Glomerular endothelial cell (primary cell): Measurements from ENCODE around the gene SAMD10. TPM values are rescaled to one million over a fixed set of nuclear protein-coding genes. Genes with fewer than 3 reads are reported as not detected.
"Not testable (repeated sequence)": the region's sequence is repeated elsewhere in the genome, so short reads cannot be mapped to it uniquely, and the experiment has no call there.

Experiments used
- DNase-seq: peaks from one replicate; pipeline ENCODE4 v3.0.0-alpha.2; 2011; ENCODE audit warnings: low read depth, low spot score; ENCODE audit errors: extremely low read depth
- total RNA-seq: library from RNA; depleted of rRNA; stranded (reverse); fragments of >200 nt; gene quantifications from 2 replicates; pipeline ENCODE4 v1.2.3, GENCODE V29; 2015

SAMD10 gene
- 6.2 and 8.3 TPM in 2 replicates for total RNA-seq

- DNase-seq = no peak
These were observed at the start of gene SAMD10 for GRCh38 chr20:63979557-63980316. TSS of gene SAMD10 (minus strand) at chr20:63979642. CDS start at chr20:63979467, 175 bp downstream.

GRCh38 chr20:64027981-64028685 is 48.7 kb upstream of the SAMD10 start:
- DNase-seq = no peak

GRCh38 chr20:64025826-64026412 is 46.5 kb upstream of the SAMD10 start:
- no peak for DNase-seq

DNA sequence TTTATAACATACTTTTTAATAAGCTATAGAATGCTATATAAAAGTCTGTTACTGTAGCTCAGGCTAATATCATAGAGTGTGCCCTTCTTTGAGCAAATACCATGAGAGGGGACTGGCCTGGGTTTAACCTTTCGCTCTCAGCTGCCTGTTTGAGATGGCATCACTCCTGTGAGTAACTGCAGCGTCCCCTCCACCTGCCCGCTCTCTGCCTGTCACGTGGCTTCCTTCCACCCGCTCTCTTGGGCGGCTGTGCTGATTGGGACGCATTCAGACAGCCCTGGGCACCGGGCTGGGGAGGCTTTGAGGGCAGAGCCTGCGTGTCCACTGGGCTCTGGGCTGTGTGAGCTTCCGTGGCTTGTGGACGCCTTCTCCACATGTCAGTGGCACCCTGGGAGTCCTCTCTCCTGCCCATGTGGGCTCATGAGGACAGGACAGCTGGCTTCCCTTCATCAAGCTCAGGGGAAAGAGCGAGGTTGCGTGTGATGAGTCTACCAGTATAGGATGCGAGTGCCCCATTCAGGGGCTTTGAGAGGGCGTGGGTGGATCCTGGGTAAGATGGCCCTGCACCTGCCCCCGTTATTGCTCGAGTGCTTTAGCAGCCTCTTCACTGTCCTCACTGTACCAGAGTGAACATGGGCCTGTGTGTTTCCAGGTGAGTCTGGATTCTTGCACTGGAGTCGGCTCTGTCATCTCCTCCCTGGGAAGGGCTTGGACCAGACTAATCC is 45.8 kb upstream of the SAMD10 start:
- no peak for DNase-seq

GRCh38 chr20:64024141-64024990 is 44.9 kb upstream of the SAMD10 start:
- no peak for DNase-seq

GRCh38 chr20:64023361-64024140 is 44.1 kb upstream of the SAMD10 start:
- no peak for DNase-seq

GRCh38 chr20:64022671-64023360 is 43.4 kb upstream of the SAMD10 start:
- DNase-seq = no peak

GRCh38 chr20:64021124-64021975 is 41.9 kb upstream of the SAMD10 start:
- no peak for DNase-seq

DNA sequence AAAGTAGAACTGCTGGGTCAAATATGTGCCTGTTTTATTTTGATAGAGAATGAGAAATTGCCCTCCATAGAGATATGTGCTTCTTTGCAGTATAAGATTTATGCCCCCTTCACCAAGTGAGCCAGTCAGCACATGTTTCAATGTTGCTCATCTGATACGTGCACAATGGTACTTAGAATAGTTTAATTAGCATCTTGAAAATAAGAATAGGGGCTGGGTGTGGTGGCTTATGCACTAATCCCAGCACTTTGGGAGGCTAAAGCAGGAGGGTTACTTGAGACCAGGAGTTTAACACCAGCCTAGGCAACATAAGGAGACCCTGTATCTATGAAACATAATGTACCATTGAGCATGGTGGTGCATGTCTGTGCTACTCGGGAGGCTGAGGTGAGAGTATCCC is 36.2 kb upstream of the SAMD10 start:
- DNase-seq = no peak

DNA sequence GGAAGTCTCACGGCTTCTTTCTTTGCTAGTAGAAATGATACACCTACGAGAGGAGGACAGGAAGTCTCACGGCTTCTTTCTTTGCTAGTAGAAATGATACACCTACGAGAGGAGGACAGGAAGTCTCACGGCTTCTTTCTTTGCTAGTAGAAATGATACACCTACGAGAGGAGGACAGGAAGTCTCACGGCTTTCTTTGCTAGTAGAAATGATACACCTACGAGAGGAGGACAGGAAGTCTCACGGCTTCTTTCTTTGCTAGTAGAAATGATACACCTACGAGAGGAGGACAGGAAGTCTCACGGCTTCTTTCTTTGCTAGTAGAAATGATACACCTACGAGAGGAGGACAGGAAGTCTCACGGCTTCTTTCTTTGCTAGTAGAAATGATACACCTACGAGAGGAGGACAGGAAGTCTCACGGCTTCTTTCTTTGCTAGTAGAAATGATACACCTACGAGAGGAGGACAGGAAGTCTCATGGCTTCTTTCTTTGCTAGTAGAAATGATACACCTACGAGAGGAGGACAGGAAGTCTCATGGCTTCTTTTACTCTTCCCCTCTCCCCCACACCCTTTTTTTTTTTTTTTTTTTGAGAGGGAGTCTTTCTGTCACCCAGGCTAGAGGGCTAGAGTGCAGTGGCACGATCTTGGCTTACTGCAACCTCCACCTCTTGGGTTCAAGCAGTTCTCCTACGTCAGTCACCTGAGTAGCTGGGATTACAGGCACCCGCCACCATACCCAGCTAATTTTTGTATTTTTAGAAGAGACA is 33.1 kb upstream of the SAMD10 start:
- not testable (repeated sequence) for DNase-seq

DNA sequence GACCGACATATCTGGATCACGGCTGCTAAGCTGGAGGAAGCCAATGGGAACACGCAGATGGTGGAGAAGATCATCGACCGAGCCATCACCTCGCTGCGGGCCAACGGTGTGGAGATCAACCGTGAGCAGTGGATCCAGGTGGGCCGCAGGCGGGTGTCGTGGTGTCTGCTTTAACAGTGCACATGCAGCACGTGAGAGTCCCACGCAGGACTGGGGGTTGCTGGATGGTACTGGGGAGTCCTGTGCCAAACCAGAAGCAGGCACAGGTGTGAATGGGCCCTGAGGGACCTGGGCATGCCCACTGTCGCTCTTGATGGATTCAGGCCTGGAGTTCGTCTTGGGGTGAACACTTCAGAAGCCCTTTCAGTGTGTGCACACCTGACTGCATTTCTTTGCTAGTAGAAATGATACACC is 31.9 kb upstream of the SAMD10 start:
- DNase-seq = no peak

GRCh38 chr20:64010711-64011237 is 31.3 kb upstream of the SAMD10 start:
- no peak for DNase-seq

GRCh38 chr20:64009811-64010387 is 30.5 kb upstream of the SAMD10 start:
- DNase-seq = no peak

GRCh38 chr20:64006902-64007301 is 27.5 kb upstream of the SAMD10 start:
- DNase-seq = no peak

- no peak for DNase-seq
These were observed 27.0 kb upstream of the SAMD10 start for GRCh38 chr20:64006490-64006889.

DNA sequence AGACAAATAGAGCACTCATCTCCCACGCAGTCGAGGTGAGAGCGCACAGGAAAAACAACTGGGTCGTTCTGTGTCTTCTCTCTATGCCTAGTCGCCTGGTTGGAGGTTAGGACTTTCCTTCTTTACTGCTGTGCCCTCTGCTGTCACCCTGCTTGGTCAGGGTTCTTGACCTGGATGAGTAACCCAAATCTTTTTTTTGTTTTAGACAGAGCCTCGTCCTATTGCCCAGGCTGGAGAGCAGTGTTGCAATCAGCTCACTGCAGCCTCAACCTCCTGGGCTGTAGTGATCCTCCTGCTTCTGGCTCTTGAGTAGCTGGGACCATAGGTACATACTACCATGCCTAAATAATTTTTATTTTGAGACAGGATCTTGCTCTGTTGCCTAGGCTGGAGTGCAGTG is 26.0 kb upstream of the SAMD10 start:
- no peak for DNase-seq
